Putamen (tissue), 1 donor: Measurements from ENCODE around the gene CREBL2.
"Not testable (repeated sequence)": the region's sequence is repeated elsewhere in the genome, so short reads cannot be mapped to it uniquely, and the experiment has no call there.

Experiments
- DNase-seq: peaks from one replicate; pipeline ENCODE4 v3.0.0-alpha.2; 2016; ENCODE audit warnings: low spot score

CREBL2 gene, protein sequence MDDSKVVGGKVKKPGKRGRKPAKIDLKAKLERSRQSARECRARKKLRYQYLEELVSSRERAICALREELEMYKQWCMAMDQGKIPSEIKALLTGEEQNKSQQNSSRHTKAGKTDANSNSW

DNA sequence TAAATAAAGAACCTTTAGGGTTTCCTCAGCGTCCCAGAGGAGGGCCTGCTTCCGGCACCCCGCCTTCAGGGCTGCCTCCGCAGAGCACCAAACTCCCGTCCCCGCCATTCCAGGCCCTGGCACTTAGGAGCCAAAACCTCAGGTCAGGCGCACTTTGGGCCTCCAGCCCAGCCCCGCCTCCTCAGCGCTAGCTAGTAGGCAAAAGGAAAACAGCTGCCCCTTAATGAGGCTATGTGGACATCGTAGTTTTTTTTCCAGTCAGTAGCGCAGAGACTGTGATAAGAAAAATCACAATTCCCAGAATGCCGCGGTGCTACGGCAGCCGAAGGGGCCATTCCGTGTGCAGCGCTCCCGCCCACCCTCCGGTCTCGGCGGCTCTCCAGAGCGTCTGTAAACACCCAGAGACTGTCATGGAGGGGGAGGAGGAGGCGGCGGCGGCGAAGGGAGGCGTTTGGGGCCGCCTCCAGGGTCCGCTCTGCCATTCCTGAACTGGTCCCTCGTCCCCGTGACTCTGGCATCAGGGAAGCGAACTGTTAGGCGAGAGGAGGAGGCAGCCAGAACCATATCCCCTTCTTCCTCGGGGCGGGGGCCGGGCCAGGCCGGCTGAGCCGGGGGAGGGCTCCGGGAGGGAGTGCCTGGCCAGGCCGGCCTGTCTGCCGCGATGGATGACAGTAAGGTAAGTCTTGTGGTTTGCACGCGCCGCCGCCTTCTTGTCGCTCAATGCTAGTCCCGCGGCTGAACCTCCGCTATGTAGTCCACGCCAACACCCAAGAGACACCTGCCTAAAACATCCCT lies at the start of gene CREBL2:
Gene CREBL2, plus strand, starts transcription at position 365 of the 795 bp plus-strand sequence. Its CDS starts 297 bp downstream, at position 662.
- peak; percentile 96 for DNase-seq

DNA sequence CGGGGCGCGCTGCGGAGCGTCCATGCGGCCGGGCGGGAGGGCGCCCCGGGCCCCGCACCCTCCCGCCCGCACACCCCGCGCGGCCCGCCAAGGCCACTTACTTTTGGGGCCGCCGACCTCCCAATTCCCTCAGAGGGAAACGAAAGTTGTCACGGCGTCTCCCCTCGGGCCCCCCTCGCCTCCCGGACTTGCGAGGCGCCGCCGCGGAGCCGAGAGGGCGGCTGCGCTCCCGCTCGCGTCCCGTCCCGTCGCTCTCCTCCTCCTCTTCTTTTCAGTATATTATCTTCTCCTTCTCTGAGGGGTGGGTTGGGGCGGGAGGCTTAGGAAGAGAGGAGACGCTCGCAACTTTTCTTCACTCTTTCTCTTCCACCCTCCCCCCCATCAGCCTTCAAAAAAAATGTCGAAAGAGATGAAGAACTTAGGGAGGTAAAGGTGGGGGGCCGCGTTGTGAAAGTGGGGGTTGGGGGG lies 49.6 kb upstream of the CREBL2 start:
- peak; percentile 50 for DNase-seq

DNA sequence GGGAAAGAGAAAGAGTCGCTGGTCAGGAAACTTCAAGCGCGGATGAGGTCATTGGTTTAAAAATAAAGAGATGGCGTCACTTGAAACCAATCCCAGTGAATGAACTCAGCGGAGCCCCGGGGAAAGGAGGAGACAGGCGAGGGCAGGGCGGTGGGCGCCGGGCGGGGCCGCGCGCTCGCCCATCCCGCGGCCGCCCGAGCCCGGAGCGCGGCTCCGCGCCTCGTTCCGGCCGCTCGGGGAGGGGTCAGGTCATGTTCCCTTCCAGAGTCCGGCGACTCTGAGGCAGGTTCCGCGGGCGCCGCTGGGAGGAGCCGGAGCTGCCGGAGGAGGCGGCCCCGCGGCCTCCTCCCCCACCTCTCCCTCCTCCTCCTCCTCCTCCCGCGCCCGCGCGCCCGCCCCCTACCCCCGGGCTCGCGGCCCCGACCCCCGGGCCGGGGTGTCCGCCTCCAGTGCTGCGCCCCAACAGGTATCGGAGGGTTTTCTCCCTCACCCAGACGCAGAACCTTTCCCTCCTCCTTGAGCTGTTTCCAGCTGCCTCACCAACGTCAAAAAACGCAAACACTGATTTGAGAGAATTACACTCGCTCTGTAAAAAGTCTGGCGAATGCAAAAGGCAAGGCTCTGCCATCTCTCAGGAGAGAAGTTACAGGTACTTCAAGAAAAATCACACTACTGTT lies 49.0 kb upstream of the CREBL2 start, which contains the start of gene DUSP16:
Gene DUSP16, minus strand, starts transcription at position 279 of the 677 bp plus-strand sequence. CDS start 41,765 bp downstream, outside the sequence.
- peak; percentile 96 for DNase-seq

DNA sequence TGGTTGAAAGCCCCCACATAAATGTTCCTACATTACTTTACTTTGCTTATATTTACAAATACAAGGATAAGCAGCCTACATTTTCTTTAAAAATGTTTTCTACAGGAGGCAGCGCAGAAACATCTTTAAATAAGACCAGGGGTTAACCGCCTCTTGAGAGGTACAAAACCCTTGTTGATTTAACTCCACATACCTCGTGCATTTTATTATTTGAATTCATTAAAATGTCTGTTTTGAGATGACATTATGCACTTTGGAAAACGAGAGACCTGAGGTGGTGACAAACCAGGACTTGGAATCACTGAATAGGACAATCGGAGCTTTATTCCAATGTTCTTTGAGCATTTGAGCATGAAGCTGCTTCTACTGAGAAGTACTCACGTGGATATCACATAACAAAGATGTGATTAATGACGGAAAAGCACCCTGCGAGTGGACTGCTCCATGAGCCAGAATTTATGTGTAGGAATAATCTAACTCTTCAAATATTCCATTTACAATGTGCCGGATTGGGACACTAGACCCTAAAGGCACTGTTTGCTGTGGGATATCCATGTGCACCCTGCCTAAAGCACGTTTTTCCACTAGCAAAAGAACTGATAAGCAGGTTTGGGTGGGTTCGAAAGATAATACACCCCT lies 48.3 kb upstream of the CREBL2 start:
- peak; percentile 53 for DNase-seq

DNA sequence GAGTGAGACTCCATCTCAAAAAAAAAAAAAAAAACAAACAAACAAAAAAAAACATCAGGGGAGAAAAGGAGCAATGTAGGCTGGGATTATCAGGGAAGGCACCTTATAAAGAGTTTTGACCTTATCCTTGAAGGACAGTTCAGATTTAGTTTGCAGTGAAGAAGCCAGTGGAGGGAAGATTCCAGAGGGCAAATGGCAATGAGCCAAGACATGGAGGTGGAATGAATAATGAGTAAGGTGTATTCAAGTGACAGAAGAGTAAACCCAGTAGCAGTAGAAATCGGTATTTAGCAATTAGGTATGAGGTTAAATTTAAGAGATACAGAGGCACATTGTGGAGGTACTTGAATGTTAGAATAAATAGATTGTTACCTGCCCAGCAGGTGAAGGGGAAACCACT lies 46.8 kb upstream of the CREBL2 start:
- DNase-seq, result no peak

DNA sequence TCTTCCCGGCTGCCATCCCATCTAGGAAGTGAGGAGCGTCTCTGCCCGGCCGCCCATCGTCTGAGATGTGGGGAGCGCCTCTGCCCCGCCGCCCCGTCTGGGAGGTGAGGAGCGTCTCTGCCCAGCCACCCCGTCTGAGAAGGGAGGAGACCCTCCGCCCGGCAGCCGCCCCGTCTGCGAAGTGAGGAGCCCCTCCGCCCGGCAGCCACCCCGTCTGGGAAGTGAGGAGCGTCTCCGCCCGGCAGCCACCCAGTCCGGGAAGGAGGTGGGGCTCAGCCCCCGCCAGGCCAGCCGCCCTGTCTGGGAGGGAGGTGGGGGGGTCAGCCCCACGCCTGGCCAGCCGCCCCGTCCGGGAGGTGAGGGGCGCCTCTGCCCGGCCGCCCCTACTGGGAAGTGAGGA lies 45.7 kb upstream of the CREBL2 start:
- DNase-seq, result not testable (repeated sequence)

DNA sequence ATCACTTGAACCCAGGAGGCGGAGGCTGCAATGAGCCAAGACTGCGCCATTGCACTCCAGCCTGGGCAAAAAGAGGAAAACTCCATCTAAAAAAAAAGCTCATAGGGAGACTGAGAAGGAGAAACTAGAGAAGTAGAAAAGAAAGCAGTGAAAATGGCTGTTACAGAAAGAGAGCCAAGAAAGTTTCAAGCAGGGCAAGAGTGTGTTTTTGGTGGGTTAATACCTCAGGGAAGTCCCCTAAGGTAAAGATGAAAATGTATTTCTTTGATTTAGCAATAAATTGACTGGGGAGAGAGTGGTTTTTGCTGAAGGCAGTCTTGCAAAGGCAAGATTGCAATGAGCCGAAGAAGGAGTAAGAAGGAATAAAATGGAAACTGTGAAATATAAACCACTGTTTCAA lies 39.0 kb upstream of the CREBL2 start:
- no peak for DNase-seq

DNA sequence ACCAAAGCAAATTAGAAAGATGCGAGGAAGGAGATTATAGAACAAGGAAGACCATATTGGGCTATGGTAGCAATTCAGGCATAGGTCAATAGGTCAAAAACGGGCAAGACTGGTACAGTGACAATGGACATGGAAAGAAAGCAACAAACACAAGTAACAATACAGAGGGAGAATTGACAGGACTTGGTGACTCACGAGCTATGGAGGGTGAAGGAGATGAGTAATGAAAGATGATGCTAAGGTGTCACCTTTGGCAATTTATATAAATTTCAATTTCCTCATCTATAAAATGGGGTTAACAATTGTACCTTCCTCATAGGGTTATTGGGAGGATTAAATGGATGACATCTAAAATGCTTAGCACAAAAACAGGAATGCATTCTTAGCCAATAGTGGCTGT lies 33.9 kb upstream of the CREBL2 start:
- DNase-seq, result no peak

DNA sequence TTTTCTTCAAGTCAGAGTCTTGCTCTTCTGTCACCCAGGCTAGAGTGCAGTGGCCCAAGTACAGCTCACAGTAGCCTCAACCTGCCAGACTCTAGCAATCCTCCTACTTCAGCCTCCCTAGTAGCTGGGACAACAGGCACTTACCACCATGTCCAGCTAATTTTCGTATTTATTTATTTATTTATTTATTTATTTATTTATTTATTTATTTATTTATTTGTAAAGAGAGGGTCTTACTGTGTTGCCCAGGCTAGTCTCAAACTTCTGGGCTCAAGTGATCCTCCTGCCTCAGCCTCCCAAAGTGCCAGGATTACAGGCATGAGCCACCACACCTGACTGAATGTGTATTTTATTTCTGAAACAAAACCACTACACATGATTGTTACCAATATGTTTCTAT lies 31.0 kb upstream of the CREBL2 start:
- not testable (repeated sequence) for DNase-seq

DNA sequence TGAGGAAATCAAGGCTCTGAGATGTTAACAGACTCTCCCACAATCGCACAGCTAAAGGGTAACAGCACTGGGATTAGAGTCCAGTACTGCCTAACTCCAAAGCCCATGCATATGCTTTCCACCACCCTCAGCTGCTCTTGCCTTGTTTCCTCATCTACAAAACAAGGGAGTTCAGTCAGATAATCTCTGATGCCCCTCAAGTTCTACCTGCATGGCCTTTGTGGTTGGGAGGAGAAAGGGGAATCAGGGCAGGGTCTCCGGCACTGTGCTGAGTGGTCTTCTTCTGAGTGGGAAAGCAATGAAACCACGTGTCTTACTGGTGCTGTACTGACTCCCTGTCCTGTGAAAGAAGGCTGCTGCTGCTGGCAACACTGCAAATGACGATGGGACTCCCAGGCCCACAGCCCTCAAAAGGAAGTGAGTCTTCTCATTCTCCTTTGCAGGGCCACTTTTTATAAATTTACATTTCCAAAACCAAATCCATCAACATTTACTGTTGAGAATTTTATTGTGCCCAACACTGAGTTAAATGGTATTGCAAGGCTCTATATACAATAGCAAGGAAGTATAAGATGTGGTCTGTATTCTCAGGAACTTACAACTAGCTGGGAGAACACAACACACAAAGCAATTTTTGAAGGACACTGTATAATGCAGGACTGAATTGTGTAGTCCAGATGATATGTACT lies 29.3 kb upstream of the CREBL2 start:
- no peak for DNase-seq

DNA sequence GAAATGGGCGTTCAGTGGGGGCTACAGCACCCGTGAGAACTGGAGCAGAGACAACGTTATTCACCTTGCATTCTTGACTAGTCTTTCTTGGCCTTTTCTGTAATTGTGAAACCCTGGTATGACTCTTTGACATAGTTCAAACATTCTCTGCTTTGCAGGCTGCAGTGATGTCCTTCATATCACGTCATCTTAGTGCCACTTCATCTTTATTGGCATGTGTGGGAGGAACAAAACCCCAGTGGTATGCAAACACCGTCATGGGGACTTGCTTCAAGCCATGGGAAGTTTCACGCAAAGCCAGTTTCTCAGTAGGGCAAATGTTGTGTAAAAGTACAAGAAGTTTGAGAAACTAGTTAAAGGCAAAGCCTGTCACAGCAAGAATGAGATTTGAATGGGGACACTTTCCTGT lies 28.8 kb upstream of the CREBL2 start:
- DNase-seq, result no peak

DNA sequence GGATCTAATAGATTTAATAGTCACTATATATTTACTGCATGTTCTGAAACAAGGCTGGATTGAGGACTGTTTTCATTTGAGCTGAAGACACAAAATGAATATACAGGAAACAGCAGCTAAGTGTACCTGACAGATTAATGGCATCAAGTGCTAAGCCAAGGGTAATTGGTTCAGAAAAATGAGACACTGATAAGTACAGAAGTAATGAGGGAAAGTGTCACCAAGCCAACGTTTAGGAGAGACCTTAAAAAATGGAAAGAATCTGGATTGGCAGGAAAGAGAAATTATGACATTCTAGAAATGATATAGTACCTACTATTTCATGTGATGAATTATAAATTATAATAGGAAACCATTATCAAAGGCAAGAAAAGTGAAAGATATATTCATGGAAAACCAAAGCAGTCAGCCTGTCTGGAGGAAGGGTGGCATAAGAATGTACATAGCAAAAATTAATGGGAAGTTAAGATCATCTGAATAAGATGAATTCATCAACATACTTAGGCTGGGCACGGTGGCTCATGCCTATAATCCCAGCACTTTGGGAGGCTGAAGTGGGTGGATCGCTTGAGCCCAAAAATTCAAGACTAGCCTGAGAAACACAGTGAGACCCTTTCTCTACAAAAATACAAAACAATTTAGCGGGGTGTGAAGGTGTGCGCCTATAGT lies 28.0 kb upstream of the CREBL2 start:
- no peak for DNase-seq

DNA sequence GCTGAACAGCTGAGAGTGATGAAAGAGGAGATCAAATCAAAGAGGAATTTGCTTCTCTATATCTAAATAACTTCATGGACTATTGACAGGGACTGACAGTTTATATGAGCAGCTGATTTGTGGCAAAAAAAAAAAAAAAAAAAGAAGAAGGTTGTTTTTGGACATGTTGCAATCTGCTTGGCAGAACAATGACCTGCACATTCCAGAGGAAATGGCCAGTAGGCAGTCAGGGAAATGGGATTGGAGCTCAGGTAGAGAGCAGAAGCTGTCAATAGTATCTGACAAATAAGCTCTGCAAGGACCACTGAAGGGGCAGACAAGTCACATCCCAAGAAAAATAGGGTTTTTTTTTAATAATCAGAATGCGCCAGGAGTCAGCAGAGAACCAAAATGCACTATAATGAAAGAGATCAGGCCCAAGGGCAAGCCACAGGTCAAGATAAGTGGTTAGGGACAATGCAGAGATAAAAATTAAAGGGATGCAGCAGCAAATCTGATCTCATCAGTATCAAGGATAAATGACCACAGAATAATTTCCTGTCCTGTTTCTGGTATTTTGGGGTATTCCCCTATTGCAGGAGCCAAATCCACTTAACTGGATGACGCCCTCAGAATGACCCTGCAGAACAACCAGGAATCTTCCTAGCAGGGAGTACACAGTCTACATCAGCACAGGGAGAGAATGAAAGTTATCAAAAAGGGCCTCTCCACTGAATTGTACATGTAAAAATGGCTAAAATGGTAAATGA lies 26.4 kb upstream of the CREBL2 start:
- DNase-seq, result no peak

DNA sequence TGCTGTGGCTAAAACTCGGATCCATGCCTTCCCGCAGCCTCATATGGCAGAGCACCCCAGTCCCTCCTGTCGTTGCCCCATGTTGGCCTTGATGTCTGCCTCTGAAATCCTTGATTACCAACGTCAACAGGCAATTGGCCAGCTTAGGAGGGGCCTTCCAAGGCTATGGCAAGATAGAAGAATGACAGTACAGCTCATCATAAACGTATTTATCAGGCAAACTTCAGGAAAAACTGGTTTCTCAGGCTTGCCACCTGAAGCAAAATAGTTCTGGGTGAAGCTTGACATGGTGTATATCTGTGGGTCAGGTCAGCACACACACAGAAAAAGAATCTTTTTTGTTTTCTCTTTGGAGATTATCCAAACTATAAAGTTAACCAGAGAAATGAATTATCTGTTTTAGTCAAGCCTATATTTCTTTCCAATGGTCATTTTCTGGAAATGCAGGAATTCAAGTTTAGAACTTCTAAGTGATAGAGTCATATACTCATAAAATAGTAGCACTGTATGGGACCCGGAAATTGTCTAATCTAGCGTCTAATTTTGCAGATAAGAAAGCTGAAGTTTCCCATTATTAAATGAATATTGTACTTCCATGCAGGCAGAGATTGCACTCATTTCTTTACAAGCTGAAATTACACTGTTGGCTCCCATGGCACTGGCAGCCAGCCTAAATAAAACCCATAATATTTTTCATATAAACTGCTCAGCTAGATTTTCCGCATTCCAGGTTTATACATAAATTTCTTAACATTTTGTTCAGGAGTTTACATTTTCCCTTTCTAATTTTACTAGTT lies 24.6 kb upstream of the CREBL2 start:
- DNase-seq, result no peak

DNA sequence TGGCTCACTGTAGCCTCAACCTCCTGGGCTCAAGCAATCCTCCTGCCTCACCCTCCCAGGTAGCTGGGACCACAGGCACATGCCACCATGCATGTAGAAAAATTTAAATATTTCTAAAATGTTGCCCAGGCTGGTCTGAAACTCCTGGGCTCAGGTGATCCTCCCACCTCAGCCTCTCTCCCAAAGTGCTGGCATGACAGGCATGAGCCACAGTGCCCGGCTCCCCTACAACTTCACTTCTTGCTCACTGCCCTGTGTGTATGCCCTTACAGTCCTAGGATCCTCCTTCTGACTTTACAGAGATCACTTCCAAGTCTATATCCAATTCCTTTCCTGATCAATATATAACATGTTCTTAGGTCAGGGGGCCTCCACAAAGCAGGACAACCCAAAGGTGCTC lies 23.8 kb upstream of the CREBL2 start:
- no peak for DNase-seq

DNA sequence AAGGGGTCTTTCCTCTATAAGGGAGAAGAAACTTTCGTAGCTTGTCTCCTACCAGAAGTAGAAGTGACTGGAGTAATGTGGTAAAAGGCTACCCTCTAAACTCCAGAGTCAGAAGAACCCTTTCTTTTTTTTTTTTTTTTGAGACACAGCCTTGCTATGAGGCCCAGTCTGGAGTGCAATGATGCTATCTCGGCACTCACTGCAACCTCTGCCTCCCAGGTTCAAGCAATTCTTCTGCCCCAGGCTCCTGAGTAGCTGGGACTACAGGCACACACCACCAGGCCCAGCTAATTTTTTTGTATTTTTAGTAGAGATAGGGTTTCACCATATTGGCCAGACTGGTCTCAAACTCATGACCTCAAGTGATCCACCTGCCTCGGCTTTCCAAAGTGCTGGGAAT lies 23.2 kb upstream of the CREBL2 start:
- DNase-seq, result not testable (repeated sequence)

DNA sequence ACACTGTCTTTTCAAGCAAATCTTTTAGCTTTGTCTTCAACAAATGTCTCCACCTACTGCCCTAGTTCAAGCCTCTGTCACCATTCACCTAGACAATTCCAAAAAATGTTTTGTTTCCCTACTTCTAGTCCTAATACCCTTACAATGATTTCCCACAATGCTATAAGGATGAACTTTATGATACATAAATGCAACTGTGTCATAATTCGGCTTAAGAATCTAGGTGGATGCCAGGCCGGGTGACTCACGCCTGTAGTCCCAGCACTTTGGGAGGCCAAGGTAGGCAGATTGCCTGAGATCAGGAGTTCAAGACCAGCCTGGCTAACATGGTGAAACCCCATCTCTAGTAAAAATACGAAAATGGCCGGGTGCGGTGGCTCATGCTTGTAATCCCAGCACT lies 20.7 kb upstream of the CREBL2 start:
- no peak for DNase-seq

DNA sequence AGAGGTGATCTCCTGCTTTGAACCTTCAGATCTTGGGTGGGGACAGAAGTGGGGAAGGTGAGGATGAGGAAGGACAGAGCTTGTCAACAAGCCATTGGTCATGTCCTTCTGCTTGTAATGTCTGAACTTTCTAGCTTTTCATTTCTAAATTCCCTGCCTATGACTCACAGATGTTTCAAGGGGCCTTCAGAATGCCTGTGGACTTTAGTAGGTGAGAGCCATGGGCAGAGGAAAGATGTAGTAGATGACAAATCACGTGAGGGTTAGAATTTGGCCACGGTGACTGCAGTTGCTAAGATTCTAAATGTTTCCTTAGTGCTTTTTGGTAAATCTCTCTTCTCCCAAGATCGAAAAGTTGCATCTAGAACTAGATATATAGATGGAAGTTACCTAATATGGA lies 18.7 kb upstream of the CREBL2 start:
- no peak for DNase-seq

DNA sequence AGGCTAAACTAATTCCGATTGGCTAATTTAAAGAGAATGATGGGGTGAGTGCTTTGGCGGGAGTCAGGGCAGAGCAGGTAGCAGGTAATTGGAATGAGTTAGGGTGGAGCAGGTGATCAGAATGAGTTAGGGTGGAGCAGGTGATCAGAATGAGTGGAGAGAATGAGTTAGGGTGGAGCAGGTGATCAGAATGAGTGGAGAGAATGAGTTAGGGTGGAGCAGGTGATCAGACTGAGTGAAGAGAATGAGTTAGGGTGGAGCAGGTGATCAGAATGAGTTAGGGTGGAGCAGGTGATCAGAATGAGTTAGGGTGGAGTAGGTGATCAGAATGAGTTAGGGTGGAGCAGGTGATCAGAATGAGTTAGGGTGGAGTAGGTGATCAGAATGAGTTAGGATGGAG lies 15.7 kb upstream of the CREBL2 start:
- DNase-seq, result not testable (repeated sequence)

DNA sequence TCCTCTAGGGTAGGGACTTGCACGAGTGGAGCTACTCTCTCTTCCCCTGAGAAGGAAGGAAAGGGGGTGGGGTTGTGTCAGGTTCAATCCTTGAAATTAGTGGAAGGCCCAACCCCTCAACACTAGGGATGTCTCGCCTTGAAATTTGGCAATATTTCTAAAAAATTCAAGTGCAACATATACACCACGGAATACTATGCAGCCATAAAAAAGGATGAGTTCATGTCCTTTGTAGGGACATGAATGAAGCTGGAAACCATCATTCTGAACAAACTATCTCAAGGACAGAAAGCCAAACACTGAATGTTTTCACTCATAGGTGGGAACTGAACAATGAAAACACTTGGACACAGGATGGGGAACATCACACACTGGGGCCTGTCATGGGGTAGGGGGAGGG lies 15.1 kb upstream of the CREBL2 start:
- DNase-seq, result not testable (repeated sequence)
